ENCODE data around the gene UBE2J2.

- no peak for TF ChIP-seq CTCF (IDR thresholded peaks at IDR 0.05)
- TF ChIP-seq POLR2A (IDR thresholded peaks at IDR 0.05) = no peak
Measured at GRCh38 chr1:1238702-1239178, 34.9 kb downstream of the UBE2J2 start.

Measured in body of pancreas (tissue), 4 donors.